ENCODE measurements around the gene NAT16. TPM values are rescaled to one million over a fixed set of nuclear protein-coding genes. Genes with fewer than 3 reads are reported as not detected.

NAT16 gene
- total RNA-seq, 2 donors from 2014 or later: not detected

- H3K27ac ChIP-seq: peak overlapping the region in 1 of 2 donors; percentile 27
- no peaks in the 10 kb centered on the region for H3K4me1 ChIP-seq (replicated peaks)
- no peaks in the 10 kb centered on the region for H3K9me3 ChIP-seq
- 72% methylated on average over 3 of the region's 3 CpGs for WGBS
- no peak for DNase-seq (ENCODE audit: low spot score)
- TF ChIP-seq CTCF (IDR thresholded peaks at IDR 0.05): no peak
- no peak for TF ChIP-seq POLR2A (IDR thresholded peaks at IDR 0.05)
- TF ChIP-seq POLR2AphosphoS5 (IDR thresholded peaks at IDR 0.05): no peak
- intact Hi-C loops (cut with DNase I): no loop called here
- no peaks in the 10 kb centered on the region for H3K36me3 ChIP-seq
- H3K27me3 ChIP-seq (replicated peaks; ENCODE audit: insufficient read depth): no peaks in the 10 kb centered on the region
- no peak overlapping the region for H3K4me3 ChIP-seq
These were observed 52.5 kb downstream of the NAT16 start for GRCh38 chr7:101127460-101128039.

GRCh38 chr7:101126651-101127459 is 53.2 kb downstream of the NAT16 start, which contains the start of gene SERPINE1:
TSS of gene SERPINE1 (plus strand) at chr7:101127104. CDS start at chr7:101128394, 1,290 bp downstream.
- no peak within 1 kb of the TSS for H3K4me3 ChIP-seq
- 4% methylated on average over 22 of the region's 22 CpGs for WGBS
- H3K27me3 ChIP-seq (replicated peaks; ENCODE audit: insufficient read depth): no peaks in the 10 kb centered on the region
- DNase-seq (ENCODE audit: low spot score): peak; percentile 74
- TF ChIP-seq POLR2AphosphoS5 (IDR thresholded peaks at IDR 0.05) (peak; percentile 77), CTCF (IDR thresholded peaks at IDR 0.05) (no peak), POLR2A (IDR thresholded peaks at IDR 0.05) (peak; percentile 90)
- H3K4me1 ChIP-seq (replicated peaks): no peaks in the 10 kb centered on the region
- no peaks in the 10 kb centered on the region for H3K9me3 ChIP-seq
- intact Hi-C loops (cut with DNase I): no loop called here
- H3K27ac ChIP-seq: peak within 1 kb of the TSS; percentile 46 to 63
- no peaks in the 10 kb centered on the region for H3K36me3 ChIP-seq

- H3K36me3 ChIP-seq: no peaks in the 10 kb centered on the region
- WGBS: 21% methylated on average over 15 of the region's 15 CpGs
- no peaks in the 10 kb centered on the region for H3K9me3 ChIP-seq
- TF ChIP-seq POLR2AphosphoS5 (IDR thresholded peaks at IDR 0.05) (no peak), POLR2A (IDR thresholded peaks at IDR 0.05) (no peak), CTCF (IDR thresholded peaks at IDR 0.05) (no peak)
- H3K27me3 ChIP-seq (replicated peaks; ENCODE audit: insufficient read depth): no peaks in the 10 kb centered on the region
- H3K4me1 ChIP-seq (replicated peaks): no peaks in the 10 kb centered on the region
- no peak for DNase-seq (ENCODE audit: low spot score)
- intact Hi-C loops (cut with DNase I): no loop called here
- H3K27ac ChIP-seq: peak overlapping the region; percentile 46 to 63
- no peak overlapping the region for H3K4me3 ChIP-seq
These were observed 54.0 kb downstream of the NAT16 start for GRCh38 chr7:101125989-101126650.

- 54% methylated on average over 7 of the region's 7 CpGs for WGBS
- no peak overlapping the region for H3K4me3 ChIP-seq
- no peak for DNase-seq (ENCODE audit: low spot score)
- intact Hi-C loops (cut with DNase I): no loop called here
- no peaks in the 10 kb centered on the region for H3K9me3 ChIP-seq
- H3K27me3 ChIP-seq (replicated peaks; ENCODE audit: insufficient read depth): no peaks in the 10 kb centered on the region
- peak overlapping the region in 1 of 2 donors; percentile 15 for H3K27ac ChIP-seq
- no peaks in the 10 kb centered on the region for H3K36me3 ChIP-seq
- TF ChIP-seq CTCF (IDR thresholded peaks at IDR 0.05): no peak
- TF ChIP-seq POLR2AphosphoS5 (IDR thresholded peaks at IDR 0.05): no peak
- no peak for TF ChIP-seq POLR2A (IDR thresholded peaks at IDR 0.05)
- no peaks in the 10 kb centered on the region for H3K4me1 ChIP-seq (replicated peaks)
These were observed 55.6 kb downstream of the NAT16 start for GRCh38 chr7:101124376-101125056.
